Measurements from ENCODE around the gene PTPRM.

Gene PTPRM

DNA sequence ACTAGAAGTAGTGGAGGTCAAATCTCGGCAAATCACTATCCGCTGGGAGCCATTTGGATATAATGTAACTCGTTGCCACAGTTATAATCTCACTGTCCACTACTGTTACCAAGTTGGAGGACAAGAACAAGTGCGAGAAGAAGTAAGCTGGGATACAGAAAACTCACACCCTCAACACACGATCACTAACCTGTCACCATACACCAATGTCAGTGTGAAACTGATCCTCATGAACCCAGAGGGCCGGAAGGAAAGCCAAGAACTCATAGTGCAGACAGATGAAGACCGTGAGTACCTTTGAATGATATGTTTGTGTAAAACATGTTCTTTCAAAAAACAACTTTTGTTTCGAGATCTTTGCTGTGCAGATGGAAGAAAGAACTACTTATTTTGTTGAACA lies 502.6 kb downstream of the PTPRM start:
- no peak for TF ChIP-seq CTCF (conservative IDR thresholded peaks at IDR 0.05; ENCODE audit: low read depth)
- POLR2A ChIA-PET (ENCODE audit: low non-redundant PET), result no interaction called here
- no peak overlapping the region for H3K27ac ChIP-seq
- CTCF ChIA-PET, result no interaction called here
- DNase-seq (ENCODE audit: low spot score), result no peak

DNA sequence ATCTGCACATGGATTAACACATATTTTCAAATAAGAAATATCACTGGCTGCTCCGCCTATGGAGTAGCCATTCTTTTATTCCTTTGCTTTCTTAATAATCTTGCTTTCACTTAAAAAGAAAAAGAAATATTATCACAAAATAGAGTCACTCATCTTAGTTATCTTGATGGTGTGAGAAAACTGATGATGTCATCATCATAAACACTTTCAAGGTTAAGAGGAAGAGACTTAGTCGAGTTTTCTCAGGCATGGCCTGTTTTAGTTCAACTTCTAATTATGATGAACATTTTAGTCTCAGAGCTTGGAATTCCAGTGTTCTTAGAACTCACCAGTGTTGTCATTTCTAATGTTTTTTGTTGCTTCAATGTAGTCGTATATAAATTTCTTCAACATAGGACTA lies 506.1 kb downstream of the PTPRM start:
- ChIA-PET CTCF (no interaction called here), POLR2A (ENCODE audit: low non-redundant PET) (no interaction called here)
- H3K27ac ChIP-seq, result no peak overlapping the region
- DNase-seq (ENCODE audit: low spot score), result no peak
- no peak for TF ChIP-seq CTCF (conservative IDR thresholded peaks at IDR 0.05; ENCODE audit: low read depth)

GRCh38 chr18:8080092-8080491 lies 513.0 kb downstream of the PTPRM start:
- ChIA-PET POLR2A (ENCODE audit: low non-redundant PET) (no interaction called here), CTCF (no interaction called here)
- no peak for TF ChIP-seq CTCF (conservative IDR thresholded peaks at IDR 0.05; ENCODE audit: low read depth)
- H3K27ac ChIP-seq, result no peak overlapping the region
- no peak for DNase-seq (ENCODE audit: low spot score)

DNA sequence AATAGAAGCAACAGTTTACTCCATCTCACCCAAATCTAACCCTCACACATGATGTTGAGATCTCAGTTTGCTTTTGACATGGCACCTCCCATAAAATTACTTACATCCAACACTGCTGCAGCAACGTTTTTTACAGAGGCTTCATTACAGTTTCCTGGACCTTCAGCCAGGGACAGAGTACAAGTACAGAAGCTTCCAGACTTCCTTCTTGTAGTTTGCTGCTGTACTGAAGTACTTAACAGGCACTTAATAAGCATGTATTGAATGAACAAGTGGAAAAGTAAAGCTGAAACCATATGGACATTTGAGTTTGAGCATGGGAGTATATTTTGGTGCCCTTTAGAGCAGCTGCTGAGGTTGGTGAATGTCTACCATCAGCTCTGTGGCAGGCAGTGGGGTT lies 514.2 kb downstream of the PTPRM start:
- TF ChIP-seq CTCF (conservative IDR thresholded peaks at IDR 0.05; ENCODE audit: low read depth), result no peak
- ChIA-PET POLR2A (ENCODE audit: low non-redundant PET) (no interaction called here), CTCF (interaction anchor here (0.7 kb wide), 1 partner anchor 419 kb away, joined by 3 read pairs; no protein-coding TSS in a partner anchor)
- no peak overlapping the region for H3K27ac ChIP-seq
- DNase-seq (ENCODE audit: low spot score), result no peak

DNA sequence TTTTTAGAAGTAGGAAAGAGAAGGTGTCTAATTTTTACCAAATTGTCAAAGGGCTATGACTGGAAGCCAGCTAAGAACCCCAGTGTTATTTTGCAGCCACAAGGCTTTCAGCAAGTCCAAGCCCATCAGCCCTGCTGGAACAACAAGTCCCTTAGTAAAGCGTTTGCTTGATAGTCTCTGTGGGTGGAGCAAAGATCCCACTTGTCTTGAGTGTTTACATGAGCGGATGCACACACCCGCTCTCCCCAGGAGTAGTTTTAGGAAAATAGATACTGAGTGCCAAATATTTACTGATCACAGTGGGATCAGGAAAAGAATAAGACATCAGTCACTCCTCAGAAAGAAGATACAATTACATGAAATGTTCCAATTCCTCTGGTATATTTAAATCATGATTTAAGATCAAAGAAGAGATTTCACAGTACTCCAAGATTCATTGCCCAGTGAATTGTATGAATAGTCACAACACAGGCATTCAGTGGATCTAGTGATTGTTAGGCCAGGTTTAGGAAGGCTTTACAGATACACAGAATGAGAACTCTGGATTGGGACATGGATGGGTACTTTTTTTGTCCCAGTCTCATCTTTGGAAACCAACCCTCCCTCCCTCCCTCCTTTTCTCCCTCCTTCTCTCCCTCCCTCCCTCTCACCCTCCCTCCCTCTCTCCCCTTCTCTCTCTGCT lies 514.9 kb downstream of the PTPRM start:
- ChIA-PET POLR2A (ENCODE audit: low non-redundant PET) (no interaction called here), CTCF (interaction anchor here (0.7 kb wide), 1 partner anchor 419 kb away, joined by 3 read pairs; no protein-coding TSS in a partner anchor)
- DNase-seq (ENCODE audit: low spot score), result no peak
- no peak for TF ChIP-seq CTCF (conservative IDR thresholded peaks at IDR 0.05; ENCODE audit: low read depth)
- H3K27ac ChIP-seq, result no peak overlapping the region

DNA sequence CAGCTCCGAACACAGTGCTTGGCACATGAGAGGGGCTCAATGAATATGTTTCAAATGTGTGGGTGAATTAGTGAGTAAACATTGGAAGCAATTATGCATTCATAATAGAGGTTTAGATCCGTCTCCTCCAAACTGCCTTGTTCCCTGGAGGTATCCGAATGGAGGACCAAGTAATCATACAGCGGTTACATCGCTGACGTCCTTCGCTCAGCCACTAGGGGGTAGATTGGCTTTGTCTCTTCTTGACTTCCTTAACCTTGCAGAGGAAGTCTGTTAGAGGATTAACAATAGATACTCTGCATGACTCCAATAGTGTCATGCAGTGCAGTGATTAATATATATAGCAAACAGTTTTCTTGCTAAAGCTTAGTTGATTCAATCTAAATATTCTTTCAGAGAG lies 517.0 kb downstream of the PTPRM start:
- TF ChIP-seq CTCF (conservative IDR thresholded peaks at IDR 0.05; ENCODE audit: low read depth), result peak; percentile 9; the same call in 1 of the 2 replicates
- ChIA-PET CTCF (interaction anchor here (0.5 to 0.6 kb wide), 4 partner anchors 85 to 394 kb away, joined by 3 to 5 read pairs (median 4); no protein-coding TSS in a partner anchor), POLR2A (ENCODE audit: low non-redundant PET) (no interaction called here)
- DNase-seq (ENCODE audit: low spot score), result peak; percentile 68
- no peak overlapping the region for H3K27ac ChIP-seq

Data from RWPE1 (cell line).